GM13977 (cell line): ENCODE results near the gene SLC9A9.

Source experiments
- DNase-seq: peaks from one replicate; pipeline ENCODE4 v3.0.0; 2012; ENCODE audit warnings: low spot score
- in situ Hi-C: fragments of 300-500 bp; cut with MboI; formaldehyde crosslinking; loops from one replicate; pipeline ENCODE4 v1.12.0; 2022; ENCODE audit warnings: low sequenced_read_pairs, low pct_unique_long_range_greater_than_20kb, mixed read lengths, inconsistent platforms; ENCODE audit not compliant: unreplicated experiment
- TF ChIP-seq, protein P1 (sequence below): IDR thresholded peaks from 2 replicates; pipeline ENCODE4 v1.5.1; 2012; ENCODE audit warnings: mild to moderate bottlenecking, control low read depth; ENCODE audit not compliant: insufficient read depth; ENCODE audit errors: extremely low read depth, missing control alignments

Gene SLC9A9

DNA sequence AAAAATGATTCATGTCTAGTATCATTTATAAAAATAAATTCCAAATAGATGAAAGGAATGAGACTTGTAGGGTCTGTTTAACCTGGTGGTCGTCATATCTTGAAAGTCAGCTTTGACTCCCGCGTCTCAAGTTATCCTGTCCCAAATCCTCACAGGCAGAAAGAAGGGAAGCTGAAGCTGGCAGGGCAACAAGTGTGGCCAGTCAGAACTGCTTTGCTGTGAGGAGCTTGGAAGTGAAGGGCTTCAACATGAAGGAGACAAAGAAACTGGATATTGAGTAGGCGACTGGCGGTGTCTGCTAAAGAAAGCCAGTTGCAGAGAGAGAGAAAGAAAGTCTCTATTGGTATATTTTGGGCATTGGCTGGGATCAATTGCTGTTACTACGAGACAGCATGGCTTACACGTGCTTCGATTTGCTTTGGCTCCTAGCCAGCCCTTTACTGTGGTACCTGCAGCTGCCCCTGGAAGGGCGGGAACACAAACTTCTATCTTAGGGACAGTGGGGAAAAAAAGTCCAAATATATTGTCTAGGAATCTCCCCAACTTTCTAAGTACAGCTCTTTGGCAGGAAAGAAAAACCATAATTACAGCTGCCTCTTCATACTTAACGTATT is 621.5 kb downstream of the SLC9A9 start:
- TF ChIP-seq, protein P1, sequence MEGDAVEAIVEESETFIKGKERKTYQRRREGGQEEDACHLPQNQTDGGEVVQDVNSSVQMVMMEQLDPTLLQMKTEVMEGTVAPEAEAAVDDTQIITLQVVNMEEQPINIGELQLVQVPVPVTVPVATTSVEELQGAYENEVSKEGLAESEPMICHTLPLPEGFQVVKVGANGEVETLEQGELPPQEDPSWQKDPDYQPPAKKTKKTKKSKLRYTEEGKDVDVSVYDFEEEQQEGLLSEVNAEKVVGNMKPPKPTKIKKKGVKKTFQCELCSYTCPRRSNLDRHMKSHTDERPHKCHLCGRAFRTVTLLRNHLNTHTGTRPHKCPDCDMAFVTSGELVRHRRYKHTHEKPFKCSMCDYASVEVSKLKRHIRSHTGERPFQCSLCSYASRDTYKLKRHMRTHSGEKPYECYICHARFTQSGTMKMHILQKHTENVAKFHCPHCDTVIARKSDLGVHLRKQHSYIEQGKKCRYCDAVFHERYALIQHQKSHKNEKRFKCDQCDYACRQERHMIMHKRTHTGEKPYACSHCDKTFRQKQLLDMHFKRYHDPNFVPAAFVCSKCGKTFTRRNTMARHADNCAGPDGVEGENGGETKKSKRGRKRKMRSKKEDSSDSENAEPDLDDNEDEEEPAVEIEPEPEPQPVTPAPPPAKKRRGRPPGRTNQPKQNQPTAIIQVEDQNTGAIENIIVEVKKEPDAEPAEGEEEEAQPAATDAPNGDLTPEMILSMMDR, result no peak
- DNase-seq, result no peak
- in situ Hi-C loops, result no loop called here

DNA sequence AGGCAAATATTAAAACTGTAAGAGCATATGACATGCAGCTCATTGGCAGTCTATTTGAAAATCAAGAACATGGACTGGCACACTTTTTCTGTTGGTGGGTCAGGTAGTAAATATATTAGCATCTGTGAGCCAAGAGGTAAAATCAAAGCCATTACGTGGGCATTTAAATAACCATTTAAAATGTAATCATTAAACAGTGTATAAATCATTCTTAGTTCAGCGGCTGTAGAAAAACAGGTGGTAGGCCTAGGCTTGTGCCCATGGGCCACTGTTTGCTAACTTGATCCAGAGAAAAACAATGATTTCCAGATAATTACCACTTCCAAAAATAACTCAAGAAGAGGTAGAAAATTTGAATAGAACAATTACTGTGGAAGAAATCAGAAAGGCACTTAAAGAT is 623.6 kb downstream of the SLC9A9 start:
- DNase-seq, result no peak
- in situ Hi-C loops, result no loop called here
- TF ChIP-seq, protein P1, result no peak

DNA sequence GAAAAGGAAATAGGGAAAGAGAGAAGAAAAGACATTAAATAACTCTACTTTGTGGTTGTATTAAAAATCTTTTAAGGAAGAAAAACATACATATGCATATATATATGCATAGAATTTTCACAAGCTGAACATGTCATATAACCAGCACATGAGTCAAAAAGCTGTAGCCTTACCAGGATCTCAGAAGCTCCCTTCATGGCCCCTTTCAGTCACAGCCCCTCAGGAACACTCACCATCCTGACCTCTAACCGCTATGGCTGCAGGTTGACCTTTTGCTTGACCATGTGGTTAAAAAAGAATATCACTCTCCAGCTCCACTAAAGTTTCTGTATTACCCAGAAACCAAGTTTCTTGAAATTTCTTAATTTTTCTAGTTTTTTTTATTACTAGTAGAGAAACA is 625.3 kb downstream of the SLC9A9 start:
- in situ Hi-C loops, result no loop called here
- TF ChIP-seq, protein P1, result no peak
- DNase-seq, result no peak

DNA sequence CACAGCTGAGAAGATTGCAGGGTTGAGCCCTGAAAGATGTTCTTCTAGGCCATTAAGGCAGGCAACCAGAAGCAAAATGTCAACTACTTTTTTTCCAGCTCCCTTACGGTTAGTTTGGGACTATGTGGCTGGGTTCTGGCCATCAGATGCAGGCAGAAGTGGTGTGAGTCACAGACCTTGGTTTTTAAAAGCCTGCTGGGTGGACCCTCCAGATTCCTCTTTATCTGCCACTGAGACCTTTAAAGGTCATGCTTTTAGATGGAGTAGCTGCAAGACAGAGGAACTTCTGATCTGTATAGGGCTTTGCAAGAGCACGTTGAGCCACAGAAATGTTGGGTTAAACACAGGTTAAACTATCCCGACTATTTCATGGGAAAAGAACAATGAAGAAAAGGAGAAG is 625.8 kb downstream of the SLC9A9 start:
- in situ Hi-C loops, result no loop called here
- TF ChIP-seq, protein P1, result no peak

DNA sequence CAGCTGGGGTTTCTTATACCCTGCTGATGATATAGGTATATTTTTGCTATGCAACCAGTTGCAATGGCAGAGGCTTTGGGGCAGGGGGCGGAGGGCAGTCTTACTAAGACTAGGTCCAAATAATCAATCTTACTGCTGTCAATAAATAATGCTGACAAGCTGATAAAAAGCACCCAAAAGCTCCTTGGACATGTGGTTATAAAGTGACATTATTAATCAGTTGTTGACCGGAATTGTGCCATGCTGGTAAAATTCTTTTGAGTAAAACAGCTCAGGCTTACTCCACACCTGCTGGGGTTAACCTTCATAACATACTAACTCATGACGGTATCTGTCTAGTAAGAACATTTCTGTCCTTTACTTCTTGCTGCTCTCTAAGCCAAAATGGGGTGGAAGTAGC is 626.8 kb downstream of the SLC9A9 start:
- in situ Hi-C loops, result no loop called here
- no peak for DNase-seq
- TF ChIP-seq, protein P1, result no peak

More for the DNA sequence above, 625.8 kb downstream of the SLC9A9 start:
- DNase-seq, result no peak

DNA sequence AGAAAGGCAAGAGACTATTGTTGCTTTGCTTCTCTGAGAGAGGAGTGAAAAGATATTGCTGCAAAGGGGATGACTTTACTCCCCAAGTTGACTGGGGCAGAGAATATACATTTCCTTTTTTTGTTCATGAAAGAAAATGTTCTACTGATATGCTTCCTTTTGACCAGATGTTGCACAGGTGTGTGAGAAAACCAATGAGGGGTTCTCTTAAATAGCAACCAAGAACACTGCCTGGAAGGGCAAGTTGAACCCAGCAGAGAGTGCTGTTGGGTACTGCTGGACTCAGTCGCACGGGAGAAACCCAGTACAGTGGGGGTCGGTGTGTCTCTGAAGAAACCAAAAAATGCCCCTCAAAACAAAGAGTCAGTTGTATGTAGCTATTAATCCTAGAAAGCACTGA is 627.5 kb downstream of the SLC9A9 start:
- TF ChIP-seq, protein P1, result no peak
- in situ Hi-C loops, result no loop called here
- no peak for DNase-seq
